ENCODE measurements around the gene PSMB7.

The PSMB7 gene

DNA sequence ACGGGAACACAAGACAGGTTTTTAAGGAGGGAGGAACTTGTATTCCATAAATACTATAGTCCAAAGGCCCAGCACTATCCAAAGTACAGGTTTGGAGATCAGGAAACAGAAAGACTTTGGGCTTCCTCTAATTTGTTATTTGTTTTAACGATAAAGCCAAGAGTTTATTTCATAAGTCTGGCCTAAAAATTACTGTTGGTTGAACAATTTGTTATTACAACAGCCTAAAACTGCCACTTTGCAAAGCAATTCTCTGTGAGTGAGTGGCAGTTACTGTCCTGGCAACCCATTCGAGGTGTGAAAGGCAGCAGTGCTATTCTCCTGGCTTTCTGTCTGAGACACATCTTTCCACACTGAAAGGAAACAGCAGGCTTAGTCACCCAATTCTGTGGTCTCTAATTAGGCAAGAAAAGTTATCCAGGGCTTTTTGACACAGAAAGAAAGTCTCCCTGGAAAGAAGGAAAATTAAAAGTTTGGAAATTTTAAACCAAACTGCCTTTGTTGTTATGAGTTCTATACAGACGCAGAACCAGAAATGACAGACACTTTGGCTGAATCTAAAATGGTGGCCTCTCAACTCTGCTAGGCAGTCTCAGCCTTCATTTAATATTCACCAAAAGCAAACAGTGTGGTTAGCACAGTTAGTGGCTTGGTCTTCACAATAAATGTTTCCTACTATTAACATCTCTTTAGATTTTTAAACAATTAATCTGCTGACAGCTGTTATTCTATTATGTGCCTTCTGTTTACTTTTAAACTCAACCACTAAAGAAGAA is 33.9 kb downstream of the PSMB7 start:
- TF ChIP-seq CTCF (IDR thresholded peaks at IDR 0.05; ENCODE audit: low read depth, low read length), result no peak
- DNase-seq (ENCODE audit: extremely low read depth, low read depth), result no peak

GRCh38 chr9:124377551-124378406 is 37.5 kb downstream of the PSMB7 start:
- no peak for DNase-seq (ENCODE audit: extremely low read depth, low read depth)
- no peak for TF ChIP-seq CTCF (IDR thresholded peaks at IDR 0.05; ENCODE audit: low read depth, low read length)

DNA sequence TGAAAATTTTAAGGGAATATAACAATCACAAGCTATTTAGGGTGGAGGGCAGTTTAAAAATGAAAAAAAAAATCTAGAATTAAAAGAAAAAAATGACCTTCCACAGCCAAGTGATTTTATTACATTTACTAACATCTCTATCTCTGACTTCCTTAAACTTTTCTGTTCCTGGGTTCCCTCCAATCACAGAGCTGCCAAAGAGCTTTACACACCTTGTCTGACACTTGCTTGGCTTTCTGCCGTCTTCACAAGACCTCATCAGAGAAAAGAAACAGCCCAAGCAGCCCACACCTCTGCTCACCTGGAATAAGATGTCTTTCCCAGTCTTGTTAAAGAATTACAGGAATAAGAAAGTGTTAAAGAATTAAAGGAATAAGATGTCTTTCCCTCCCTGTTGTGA is 38.9 kb downstream of the PSMB7 start:
- TF ChIP-seq CTCF (IDR thresholded peaks at IDR 0.05; ENCODE audit: low read depth, low read length), result no peak
- no peak for DNase-seq (ENCODE audit: extremely low read depth, low read depth)

GRCh38 chr9:124375726-124376125 is 39.5 kb downstream of the PSMB7 start:
- DNase-seq (ENCODE audit: extremely low read depth, low read depth), result no peak
- TF ChIP-seq CTCF (IDR thresholded peaks at IDR 0.05; ENCODE audit: low read depth, low read length), result no peak

DNA sequence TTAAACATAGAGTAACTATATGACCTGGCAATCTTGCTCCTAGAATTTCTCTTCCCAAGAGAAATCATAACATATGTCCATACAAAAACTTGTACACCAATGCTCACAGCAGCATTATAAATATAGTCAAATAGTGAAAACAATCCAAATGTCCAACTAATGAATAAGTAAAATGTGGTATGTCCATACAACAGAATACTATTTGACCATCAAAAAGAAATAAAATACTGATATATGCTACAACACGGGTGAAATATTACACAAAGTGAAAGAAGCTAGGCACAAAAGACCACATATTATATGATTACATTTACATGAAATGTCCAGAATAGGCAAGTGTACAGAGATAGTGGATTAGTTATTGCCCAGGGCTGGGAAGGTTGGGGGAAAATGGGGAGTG is 41.4 kb downstream of the PSMB7 start:
- DNase-seq (ENCODE audit: extremely low read depth, low read depth), result no peak
- no peak for TF ChIP-seq CTCF (IDR thresholded peaks at IDR 0.05; ENCODE audit: low read depth, low read length)

DNA sequence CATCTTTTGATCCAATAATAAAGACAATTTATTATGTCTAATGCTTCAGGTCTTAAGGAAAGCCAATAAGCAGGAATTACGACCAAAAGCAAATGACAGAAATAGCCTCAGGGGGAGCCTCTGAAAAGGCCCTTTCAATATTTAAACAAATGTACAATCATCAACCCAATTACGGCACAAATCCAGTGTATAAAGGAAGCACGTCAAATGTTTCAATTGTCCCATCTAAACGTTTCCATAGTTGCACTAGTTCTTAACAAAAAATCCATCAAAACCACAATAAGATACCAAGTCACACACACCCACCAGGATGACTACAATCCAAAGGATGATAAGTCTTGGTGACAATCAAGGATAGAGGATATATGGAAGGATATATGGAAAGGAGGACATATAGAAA is 41.9 kb downstream of the PSMB7 start:
- no peak for DNase-seq (ENCODE audit: extremely low read depth, low read depth)
- TF ChIP-seq CTCF (IDR thresholded peaks at IDR 0.05; ENCODE audit: low read depth, low read length), result no peak

- no peak for DNase-seq (ENCODE audit: extremely low read depth, low read depth)
- no peak for TF ChIP-seq CTCF (IDR thresholded peaks at IDR 0.05; ENCODE audit: low read depth, low read length)
Observed at GRCh38 chr9:124372038-124372437, 43.2 kb downstream of the PSMB7 start.

Measured in AG09319 (cell line).